Hematopoietic multipotent progenitor cell treated with erythropoietin and hydrocortisone succinate and interleukin-3 and kit ligand, for 4 days (in vitro differentiated cells): ENCODE measurements around the gene OAT.
A peak's percentile ranks its signal among the peaks of the same experiment; 100 is the strongest.
"Not testable (repeated sequence)": the region's sequence is repeated elsewhere in the genome, so short reads cannot be mapped to it uniquely, and the experiment has no call there.

ENCODE experiments used
- DNase-seq: peaks from one replicate; pipeline ENCODE4 v3.0.0-alpha.2; 2015

Gene OAT

GRCh38 chr10:124446830-124447750 lies 28.4 kb upstream of the OAT start:
- DNase-seq = no peak

DNA sequence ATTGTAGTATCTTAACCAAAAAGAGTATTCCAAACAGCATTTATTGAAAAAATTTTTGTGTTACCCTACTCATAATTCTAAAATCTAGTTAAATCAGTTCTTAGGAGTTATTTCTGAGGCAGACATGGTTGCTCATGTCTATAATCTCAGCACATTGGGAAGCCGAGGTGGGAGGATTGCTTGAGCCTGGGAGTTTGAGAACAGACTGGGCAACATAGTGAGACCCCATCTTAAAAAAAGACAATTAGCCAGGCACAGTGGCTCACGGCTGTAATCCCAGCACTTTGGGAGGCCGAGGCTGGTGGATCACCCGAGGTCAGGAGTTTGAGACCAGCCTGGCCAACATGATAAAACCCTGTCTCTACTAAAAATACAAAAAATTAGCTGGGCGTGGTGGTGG lies 23.0 kb upstream of the OAT start:
- not testable (repeated sequence) for DNase-seq

GRCh38 chr10:124436191-124436638 lies 17.5 kb upstream of the OAT start:
- no peak for DNase-seq

DNA sequence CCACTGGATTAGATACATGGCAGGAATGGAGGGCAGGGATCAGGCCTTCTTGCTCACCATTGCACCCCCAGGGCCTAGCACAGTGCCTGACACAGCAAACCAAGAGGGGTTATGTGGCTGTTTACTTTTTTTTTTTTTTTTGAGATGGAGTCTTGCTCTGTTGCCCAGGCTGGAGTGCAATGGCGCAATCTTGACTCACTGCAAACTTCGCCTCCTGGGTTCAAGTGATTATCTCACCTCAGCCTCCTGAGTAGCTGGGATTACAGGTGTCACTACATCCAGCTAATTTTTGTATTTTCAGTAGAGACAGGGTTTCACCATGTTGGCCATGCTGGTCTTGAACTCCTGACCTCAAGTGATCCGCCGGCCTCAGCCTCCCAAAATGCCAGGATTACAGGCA lies 17.0 kb upstream of the OAT start:
- not testable (repeated sequence) for DNase-seq

DNA sequence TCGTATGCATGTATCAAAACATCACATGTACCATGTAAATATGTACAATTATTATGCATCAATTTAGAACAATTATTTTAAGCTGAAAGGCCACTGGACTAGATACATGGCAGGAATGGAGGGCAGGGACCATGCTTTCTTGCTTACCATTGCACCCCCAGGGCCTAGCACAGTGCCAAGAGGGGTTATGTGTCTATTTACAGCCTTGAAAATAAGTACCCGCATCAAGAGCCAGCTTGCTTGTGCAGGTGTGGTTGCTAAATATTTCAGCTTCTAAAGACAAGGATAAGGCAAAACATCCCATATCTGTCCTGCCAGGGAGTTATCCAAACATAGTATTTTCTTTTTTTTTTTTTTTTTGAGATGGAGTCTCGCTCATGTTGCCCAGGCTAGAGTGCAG lies 14.7 kb upstream of the OAT start:
- DNase-seq = no peak

GRCh38 chr10:124430077-124430476 lies 11.4 kb upstream of the OAT start:
- DNase-seq = no peak

GRCh38 chr10:124429576-124429975 lies 10.9 kb upstream of the OAT start:
- DNase-seq = no peak

DNA sequence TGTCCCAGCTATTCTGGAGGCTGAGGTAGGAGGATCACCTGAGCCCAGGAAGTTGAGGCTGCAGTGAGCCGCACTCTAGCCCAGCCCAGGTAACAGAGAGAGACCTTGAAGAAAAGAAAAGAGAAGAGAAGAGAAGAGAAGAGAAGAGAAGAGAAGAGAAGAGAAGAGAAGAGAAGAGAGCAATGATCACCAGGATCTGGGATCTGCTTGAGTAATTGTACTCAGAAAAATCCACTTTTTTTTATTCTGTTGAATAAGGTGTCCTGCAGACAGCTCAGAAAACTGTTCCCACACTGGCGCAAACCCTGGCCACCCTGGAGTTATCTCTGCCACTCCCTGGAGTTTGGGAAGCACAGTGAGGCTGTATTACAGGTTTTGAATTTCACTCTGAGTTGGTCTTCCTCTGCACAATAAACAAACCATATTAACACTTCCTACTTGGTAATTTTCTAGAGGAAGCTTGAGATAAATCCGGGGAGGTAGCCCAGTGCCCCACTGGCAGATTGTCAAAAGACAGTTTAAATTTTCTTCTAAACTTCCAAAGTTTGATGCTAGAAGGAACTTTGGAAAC lies 9.6 kb upstream of the OAT start:
- DNase-seq = no peak

GRCh38 chr10:124425227-124425962 lies 6.7 kb upstream of the OAT start:
- no peak for DNase-seq

- peak; percentile 91 for DNase-seq
These were observed 5.1 kb upstream of the OAT start for GRCh38 chr10:124423813-124424212.

- DNase-seq = no peak
These were observed 4.0 kb upstream of the OAT start for GRCh38 chr10:124422742-124423141.

- DNase-seq = peak; percentile 89
These were observed 1.5 kb upstream of the OAT start for GRCh38 chr10:124420254-124420653.

- DNase-seq = no peak
These were observed 912 bp upstream of the OAT start for GRCh38 chr10:124419635-124420034.

DNA sequence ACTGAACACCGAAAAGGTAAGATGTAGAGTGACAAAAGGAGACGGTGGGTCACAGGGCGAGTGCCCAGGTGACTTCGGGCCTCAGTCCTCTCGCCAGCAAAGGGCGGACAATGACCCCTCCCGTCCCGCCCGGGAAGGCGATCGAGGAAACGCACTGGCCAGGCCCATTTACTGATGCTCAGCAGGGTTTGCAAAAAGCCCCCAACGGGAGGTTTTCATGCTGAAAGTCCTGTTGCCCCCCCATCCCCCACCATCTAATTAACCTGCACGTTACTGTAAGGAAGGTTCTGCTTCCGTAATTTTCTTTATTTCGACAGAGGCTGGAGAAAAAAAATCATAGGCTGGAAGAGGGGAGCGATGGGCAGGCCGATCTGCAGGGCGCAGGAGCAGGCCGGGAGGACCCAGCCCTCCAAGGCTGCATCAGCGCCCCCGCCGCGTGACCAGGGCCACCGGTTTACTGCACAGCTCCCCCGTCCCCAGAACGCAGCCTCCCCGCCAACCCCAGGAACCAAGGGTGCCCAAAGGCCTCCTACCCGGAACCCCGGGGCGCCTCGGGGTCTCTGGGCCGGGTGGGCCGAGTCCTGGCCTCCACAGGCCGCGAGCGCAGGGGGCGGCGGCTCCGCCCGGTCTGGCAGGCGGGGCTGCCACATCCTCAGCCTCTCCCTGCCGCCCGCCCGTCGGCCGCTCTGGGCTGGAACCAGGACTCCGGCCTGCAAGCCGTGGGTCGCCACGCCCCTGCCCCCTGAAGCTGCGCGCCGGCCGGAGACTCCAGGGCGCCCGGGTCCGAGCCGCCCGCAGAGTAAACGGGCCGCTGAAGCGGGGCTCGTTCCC lies 613 bp downstream of the OAT start:
- peak; percentile 76 for DNase-seq

- no peak for DNase-seq
These were observed 2.0 kb downstream of the OAT start for GRCh38 chr10:124416733-124417132.

DNA sequence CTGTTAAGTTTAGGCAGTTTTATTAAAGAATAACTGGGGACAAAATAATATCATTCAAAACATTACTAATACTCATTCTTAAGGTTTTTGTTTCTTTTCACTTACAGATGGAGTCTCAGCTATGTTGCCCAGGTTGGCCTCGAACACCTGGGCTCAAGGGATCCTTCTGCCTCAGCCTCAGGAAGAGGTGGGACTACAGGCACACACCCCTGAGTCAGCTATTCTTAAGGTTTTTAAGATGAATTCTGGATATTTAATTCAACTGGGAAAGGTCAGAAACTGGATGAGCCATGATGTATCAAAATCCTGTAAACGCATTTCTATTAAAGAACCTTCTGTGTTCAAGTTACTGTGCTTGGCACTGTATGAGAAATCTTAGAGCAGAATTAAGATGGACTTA lies 3.5 kb downstream of the OAT start:
- DNase-seq = no peak

DNA sequence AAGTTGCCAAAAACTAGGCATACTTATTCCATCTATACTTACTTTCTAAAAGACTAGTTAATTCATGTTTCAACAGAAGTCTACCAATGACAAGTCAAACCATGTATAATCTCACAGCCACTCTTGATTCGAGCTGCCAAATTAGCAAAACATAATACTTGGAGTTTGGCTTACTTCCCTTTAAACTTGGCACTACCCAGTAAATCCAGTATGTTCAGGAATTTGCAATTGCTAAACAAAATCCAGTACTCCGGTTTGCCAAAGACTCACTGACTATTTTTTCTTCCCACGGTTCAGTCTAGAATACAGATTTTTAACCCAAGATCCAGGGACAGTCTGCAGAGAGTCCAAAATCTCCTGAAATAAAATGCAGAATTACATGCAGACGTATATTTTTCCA lies 4.6 kb downstream of the OAT start:
- no peak for DNase-seq

GRCh38 chr10:124409696-124410095 lies 9.0 kb downstream of the OAT start:
- no peak for DNase-seq

DNA sequence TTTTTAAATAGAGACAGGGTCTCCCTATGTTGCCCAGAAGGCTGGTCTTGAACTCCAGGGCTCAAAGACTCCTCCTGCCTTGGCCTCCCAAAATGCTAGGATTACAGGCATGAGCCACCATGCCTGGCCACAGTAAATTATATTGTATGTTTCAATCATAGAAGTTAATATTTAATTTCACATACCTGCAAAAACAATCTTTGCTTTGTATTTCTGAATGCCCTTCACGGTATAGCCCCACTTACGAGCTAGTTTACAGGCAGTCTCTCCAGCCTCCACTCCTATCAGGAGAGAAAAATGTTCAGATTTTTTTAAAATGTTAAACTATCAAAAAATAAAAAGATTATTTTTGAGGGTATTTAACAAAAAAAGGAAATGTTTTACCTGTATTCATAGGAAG lies 10.4 kb downstream of the OAT start:
- no peak for DNase-seq

DNA sequence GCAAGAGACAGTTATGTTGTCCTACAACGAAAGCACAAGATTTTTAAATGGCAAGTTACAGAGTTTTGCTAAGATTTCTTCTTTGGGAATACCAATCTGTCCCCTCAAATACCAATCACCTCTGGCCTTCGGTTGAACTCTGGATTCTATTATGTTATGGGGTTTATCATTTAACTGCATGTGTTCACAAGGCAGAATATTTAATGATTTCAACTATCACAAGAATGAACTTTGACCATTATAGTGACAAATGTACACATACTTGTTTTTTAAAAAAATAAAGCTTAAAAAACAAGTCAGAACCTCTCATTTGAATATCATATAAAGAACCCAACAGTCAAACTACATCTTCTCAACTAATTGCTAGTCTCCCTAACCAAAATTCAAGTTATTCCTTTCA lies 11.3 kb downstream of the OAT start:
- no peak for DNase-seq

GRCh38 chr10:124403548-124403947 lies 15.2 kb downstream of the OAT start:
- DNase-seq = peak; percentile 96

DNA sequence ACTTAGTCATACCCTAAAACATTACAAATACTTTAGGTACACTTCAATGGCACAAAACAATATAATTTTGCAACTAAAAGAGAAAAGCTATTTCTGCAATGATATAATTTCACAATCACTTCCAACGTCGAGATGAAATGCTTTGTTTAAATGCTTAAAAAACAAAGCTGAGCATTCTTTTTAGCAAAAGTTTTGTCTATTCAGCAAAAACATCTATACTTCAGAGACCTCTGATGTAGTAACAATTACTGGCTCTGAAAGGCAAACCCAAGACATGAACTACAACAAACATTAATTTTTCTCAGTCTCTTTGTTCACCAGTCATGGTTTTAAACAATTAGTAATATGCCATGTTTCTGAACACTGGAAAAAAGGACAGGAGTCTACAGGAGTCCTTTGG lies 16.4 kb downstream of the OAT start:
- DNase-seq = no peak

- DNase-seq = no peak
These were observed 17.1 kb downstream of the OAT start for GRCh38 chr10:124401633-124402032.
